Activated CD8-positive, alpha-beta memory T cell treated with anti-CD3 and anti-CD28 coated beads for 1 hour (primary cell): Measurements from ENCODE around the gene CIAO2B.
A peak's percentile ranks its signal among the peaks of the same experiment; 100 is the strongest.
"Not testable (repeated sequence)": the region's sequence is repeated elsewhere in the genome, so short reads cannot be mapped to it uniquely, and the experiment has no call there.

Experiments used
- DNase-seq, 2 donors: peaks; one replicate each; pipeline ENCODE4 v3.0.0-alpha.2; 2020; ENCODE audit warnings: low read depth in 1 of 2; ENCODE audit errors: extremely low read depth in 1 of 2

Gene CIAO2B

DNA sequence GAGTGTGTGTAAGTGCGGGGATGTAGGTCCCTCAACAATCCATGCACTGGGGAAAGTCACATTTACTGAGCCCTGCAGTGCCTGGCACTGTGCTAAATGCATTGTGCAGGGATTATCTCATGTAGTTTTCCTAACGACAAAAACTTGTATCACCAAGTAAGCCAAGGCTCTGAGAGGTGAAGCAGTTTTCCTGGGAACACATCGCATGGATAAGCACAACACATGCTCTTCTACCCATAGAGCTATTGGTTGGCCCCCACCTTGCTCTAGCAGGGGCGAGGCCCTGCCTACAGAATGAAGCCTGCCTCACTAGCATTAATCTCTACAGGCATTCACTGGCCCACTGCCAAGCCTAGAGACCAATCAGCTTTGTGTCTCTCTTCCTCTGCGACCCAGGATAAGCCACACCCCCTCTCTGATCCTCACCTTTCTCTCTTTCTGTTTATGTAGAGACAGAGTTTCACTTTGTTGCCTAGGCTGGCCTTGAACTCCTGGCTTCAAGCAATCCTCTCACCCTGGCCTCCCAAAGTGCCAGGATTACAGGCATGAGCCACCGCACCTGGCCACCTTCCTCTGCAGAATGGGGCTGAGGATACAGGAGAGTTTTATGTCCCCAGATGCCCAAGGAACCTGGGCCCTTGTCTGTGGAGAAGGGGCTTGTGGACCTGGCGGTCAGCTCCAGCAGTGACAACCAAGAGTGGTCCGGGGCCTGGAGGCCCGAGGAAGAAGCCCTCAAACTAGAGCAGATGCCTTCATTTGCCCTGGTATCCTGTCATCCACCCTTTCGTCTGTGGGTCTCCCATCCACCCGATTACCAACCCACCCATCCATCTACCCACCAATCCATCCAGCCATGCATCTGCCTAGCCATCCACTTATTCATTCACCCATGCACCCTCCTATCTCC is 28.3 kb downstream of the CIAO2B start:
- DNase-seq: no peak

DNA sequence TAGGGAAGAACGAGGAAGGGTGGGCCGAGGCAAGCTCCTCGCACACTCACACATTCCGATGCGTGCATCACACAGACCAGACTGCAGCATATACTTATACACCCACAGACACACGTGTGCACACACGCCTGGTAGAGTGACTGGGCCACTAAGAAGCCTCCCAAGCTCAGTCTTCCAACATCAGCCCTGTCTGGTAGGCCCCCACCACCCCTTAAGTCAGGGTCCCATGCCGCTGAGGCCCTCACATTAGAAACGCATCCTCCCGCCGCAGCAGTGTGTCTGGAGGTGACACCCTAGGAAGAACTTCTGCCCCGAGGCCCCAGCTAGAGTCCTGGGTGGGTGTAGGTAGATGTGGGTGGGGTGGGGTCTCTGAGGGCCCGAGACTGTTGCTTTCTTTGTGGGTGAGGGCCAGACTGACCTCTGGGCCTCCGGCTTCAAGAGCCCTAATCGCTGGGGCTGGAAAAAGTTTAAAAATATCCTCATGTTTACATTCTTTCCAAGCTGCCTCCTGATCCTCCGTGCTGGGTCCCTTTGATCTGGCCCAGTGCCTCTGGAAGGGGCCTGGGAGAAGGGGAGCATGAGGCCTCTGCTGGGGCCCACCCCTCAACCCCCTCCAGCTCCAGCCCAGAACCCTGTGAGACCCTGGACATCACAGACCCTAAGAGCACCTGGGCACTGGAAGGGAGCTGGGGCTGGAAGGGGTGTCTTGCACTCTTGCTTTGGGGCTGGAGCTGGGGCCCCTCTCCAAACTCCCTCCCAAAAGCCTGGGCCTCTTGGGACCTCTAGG is 29.2 kb downstream of the CIAO2B start:
- no peak for DNase-seq

DNA sequence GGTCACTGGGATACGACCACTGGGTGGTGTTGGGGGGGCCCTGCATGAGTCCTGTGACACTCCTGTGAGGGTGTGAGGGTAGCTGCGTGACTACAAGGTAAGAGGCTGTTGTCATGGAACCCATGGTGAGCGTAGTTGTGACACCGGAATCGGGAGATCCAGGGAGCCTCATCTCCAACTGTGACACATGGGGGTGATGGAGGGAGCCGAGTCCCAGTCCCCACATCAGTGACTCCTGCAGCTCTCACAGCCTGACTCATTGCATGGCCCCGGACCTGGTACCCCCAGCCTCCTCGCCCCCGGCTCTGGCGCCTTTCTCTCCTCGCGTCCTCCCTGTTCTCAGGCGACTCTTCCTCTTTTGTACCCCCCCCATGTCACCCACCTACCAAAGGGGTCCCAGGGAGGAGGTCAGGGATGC is 29.8 kb downstream of the CIAO2B start:
- no peak for DNase-seq

DNA sequence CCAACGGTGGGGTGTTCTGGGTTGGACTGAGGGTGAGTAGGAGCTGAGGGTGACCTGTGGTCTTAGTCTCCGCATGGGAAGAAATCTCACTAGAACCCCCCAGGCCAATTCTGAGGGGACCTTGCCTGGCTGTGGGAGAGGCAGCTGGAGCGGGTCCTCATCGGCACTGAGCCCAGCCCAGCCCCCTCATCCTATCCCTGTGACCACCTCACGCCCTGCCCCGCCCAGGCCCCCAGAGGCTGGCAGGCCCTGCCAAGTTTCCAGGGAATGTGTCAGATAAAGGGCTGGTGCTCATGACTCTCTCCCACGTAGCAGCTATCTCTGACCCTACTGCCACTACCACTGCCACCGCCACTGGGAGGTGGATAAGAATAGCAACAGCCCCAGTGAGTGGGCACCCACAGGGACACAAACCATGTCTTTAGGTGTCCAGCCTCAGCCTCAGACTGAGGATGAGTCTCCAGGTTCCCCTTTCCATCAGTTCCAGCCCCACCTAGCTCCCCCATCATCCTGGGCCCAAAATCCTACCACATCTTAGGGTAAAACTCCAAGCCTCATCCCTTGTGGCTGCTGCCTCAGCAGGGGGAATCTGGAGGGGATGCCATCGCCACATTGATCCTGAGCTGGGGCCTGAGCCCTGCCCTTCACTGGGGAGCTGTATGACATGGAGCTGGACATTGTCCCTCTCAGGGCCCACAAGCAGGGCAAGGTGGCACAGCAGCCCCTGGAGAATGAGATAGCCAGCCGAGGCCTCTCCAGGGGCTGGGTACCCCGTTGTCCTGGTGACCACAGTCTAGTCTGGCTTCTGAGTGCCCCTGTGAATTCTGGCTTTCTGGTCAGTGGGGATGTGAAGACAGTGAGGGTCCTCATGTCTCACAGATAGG is 30.4 kb downstream of the CIAO2B start:
- no peak for DNase-seq

DNA sequence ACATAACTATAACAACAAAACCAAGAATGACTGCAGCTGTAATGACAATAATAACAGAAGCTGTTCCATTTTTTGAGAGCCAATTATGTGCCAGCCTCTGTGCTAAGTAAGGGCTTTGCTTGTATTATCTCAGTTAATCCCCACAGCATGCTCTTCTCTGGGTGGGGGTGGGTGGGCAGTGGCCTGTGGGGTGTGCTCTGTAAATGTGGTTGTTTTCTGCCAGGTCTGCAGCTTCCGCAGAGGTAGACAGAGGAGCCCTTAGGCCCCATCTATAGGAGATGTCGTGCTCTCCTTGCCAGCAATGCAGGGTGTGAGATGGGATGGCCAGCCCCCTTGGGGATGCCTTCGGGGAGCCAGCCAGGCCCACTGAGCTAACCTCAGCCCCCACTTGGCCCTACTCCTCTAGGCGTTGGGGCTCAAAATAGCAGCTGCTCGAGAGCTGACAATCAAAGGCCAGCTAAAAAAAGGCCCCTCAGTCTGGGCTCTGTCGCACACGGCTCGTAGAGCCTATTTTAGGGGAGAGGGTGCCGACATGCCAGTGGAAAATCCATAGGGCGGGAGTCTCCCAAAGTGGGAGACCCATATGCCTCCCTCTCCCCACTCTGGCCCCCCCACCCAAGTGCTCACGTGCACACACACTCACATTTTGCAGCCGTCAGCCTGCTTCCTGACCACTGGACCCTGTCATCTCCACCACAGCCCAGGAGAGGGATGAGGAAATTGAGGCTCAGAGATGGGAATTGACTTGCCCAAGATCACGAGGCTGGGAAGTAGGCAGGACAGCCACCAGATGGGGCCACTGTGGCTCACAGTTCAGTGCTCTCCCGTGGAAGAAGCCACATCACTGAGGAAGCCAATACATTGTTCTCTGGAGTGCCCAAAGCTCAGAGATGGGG is 31.3 kb downstream of the CIAO2B start:
- no peak for DNase-seq

DNA sequence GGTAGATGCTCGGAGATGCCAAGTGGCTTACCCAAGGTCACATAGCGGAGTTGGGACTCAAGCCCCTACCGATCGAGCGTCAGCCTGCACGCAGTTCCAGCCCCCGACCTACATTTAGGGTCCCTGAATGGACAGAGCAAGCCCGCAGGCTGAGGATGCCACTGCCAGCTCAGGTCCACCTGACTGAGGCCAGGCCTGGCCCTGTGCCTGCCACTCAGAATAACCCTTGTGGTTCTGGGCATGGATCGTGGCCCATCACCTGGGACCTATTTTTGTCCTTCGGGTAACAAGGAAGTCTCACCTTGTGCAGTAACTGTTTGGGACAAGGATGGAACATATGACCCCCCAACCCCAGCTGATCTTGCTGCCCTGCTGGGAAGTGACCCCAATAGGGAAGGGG is 32.6 kb downstream of the CIAO2B start:
- DNase-seq: no peak

DNA sequence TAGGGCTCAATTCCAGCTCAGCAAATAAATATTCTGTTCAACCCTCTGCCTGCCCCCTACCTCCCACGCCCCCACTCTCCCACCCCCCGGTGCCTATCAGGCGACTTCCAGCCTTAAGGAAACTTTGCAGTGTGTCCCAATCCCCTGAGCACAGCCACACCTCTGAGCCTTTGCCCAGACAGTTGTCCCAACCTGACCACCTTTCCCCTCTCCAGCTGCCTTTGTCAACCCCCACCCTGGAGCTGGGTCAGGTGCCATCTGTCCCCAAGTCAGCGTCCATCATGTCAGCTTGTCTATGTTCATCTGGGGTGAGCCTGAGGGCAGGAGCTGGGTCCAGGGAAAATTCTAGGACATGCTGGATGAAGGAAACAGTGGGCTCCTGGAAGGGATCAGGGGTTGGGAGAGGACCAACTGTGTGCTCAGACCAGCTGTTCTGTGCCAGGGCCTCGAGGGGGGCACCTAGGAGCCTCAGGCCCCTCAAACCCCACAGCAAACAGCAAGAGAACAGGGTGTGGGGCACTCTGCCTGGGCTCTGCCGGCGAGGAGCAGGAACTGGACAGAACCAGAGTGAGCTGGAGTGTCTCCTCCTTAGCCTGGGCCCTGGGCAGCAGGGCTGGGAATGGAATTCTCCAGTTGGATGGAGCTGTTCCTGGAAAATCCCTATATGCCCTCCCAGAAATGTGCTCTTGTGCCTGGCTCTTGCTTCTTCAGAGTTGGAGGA is 33.3 kb downstream of the CIAO2B start:
- no peak for DNase-seq

DNA sequence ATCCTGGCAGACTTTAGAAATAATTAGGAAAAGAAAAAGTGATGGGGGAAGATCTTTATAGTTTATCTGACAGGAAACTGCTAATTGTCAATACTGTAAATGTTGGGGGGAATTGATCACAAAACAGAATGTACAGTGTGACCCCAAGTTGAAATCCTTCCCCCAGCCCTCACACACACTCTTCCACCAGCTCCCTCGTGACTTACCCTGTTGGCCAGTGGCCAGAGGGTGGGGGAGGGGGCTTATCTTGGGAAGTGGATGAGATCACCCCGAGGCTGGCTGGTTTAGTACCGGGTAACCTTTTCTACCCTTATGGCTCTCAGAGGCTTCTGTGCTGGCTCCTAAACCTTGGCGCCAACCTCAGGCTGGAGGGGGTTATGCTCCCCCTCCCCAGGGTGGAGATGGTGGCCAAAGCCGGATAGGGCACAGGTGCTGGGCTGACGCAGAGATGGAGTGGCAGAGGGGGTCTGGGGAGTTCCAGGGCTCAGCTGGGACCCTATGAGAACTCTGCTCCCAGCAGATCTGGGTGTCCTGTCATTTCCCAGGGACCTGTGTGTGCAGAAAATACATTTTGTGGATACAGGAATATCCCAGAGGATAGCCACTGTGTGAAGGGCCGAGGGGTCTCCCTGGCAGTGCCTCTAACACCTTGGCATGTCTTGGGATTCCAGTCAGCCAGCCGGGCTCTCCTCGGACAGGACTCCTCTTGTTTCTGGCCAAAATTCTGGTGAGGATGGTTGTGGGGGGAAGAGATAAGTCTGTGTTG is 34.1 kb downstream of the CIAO2B start:
- DNase-seq: no peak

DNA sequence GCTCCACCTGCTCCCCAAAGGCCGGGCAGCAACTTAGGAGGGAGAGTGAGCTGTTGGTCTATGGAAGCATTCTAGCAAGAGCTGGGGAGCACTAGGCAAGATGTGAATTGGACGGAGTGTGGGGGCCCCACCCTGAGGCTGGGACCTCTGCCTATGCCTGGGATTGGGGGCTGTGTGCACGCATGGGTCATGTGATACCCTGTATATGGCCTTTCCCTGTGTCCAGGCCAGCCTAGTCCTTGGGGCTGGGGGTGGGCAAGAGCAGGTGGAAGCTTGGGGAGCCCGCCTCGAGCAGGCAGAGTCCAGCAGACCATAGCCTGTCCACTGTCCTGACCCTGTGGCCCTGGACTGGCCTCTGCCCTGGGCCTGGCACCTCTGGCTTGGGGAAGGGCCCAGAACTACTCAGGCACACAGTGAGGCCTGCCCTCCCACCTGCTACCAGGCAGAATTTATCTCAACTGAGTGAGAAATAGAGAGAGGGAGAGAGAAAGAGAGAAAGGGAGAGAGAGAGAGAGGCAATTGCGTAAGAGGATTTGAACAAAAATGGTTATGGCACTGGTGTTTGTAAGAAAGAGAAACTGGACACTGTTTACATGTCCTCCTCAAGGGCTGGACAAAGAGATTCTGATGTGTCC is 34.8 kb downstream of the CIAO2B start:
- DNase-seq: no peak

DNA sequence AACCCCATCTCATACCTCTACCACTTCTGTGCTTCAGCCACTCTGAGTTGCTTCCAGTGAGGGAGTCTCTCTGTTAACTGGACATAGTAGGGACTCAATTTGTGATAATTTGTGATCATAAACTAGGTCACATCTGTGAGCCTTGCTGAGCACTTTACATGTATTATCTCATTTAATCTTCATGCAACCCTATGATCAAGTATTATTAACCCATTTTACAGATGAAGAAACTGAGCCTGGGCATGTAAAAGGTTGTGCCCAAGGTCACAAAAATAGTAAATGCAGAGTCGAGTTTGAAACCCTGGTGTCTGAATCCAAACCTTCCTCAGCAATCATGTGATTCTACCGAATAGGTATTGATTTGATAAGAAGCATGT is 35.3 kb downstream of the CIAO2B start:
- DNase-seq: no peak

DNA sequence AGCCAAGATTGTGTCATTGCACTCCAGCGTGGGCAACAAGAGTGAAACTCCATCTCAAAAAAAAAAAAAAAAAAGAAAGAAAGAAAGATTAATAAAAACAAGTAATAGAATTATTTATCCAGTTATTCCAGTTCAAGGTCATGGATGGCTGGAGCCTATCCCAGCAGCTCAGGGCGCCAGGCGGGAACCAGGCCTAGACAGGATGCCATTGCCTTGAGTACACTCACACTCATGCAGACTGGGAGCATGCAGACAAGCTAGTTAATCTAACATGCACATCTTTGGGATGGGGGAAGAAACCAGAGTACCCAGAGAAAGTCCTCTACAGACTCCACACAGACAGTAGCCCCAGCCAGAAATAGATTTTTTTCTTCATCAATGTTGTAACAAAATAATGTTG is 36.0 kb downstream of the CIAO2B start:
- DNase-seq: no peak

DNA sequence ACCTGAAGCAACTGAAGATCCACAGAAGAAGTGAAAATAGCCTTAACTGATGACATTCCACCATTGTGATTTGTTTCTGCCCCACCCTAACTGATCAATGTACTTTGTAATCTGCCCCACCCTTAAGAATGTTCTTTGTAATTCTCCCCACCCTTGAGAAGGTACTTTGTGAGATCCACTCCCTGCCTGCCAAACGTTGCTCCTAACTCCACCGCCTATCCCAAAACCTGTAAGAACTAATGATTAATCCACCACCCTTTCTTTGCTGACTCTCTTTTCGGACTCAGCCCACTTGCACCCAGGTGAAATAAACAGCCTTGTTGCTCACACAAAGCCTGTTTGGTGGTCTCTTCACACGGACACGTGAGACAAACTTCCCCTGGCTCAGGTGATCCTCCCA is 37.5 kb downstream of the CIAO2B start:
- DNase-seq: not testable (repeated sequence)

DNA sequence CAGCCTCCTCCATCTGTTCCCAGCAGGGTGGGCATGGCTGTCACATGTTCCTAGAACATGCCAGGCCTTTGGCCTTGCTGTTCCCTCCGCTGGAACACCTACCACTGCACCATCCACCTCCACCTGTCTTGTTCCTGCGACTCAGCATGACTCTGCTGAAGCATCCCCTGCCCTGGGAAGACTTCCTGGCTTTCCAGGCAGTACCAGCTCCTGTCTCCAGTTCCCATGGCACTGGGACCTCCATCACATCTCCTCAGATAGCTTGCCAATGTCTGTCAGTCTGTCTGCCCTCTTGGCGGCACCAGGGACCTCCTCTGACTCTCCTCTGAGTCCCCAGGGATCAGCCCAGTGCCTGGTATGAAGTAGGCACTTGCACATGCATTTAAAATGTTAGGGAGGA is 38.2 kb downstream of the CIAO2B start:
- no peak for DNase-seq

DNA sequence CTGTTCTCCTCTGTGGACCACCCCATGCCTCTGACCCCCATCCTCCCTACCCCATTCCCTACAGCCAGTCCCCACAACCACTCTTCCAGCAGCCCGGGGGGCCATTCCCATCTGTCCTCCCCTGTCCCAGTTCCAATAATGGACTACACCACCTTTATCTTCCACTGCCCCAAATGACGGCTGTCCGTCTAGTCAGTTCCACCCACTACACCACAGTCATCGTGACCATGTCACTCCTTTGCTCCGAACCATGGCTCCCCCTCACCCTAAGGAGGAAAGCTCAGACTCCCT is 38.6 kb downstream of the CIAO2B start:
- DNase-seq: no peak

DNA sequence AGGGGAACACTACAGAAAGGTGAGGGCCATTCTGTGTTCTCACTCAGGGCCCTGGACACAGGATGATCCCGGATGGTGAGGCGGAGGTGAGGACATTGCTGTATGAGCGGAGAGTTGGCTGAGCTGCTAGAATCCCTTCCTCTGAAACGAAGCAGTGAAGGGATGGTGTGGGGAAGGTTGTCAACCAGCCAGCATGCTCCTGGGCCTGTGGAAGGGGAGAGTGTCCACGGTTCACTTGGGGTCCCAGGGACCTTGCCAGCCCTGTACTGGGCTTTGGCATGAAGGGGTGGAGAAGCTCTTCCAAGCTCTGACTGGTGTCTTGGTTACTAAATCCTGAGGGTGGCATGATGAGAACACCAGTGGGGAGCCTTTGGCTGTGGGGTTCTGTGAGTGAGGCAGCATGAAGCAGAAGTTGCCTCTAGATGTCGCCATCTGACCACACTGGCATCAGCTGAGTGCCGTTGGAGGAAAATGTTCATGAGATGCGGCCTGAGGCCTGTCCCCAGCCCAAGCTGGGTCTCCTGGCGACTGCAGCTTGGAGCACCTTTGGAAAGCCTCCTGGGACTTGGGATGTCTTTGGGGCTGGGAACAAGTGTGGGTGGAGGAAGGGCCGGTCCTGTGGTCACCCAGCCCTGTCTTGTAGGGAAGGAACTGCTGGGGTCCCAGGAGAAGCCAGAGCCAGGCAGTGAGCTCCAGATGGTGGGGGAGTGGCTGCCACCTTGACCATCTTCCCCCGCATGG is 39.1 kb downstream of the CIAO2B start:
- DNase-seq: peak in 1 of 2 donors; percentile 27

DNA sequence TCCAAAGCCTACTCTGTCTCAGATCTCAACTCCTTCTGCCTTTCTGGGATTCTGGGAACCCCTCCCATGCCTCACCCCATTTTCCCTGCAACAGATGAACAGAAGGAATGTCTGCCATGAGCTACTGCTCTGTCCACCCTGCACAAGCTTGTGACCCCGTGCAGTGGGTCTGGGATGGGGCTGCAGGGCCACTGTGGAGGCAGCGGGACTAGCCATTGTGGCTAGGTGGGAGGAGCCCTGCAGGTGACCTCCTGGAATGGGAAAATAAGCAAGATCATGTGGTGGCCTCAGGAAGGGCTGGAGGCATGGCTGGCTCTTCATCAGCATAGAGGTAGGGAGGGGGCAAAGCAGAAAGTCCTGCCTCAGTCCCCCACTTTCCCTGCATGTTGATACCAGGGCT is 40.1 kb downstream of the CIAO2B start:
- no peak for DNase-seq

DNA sequence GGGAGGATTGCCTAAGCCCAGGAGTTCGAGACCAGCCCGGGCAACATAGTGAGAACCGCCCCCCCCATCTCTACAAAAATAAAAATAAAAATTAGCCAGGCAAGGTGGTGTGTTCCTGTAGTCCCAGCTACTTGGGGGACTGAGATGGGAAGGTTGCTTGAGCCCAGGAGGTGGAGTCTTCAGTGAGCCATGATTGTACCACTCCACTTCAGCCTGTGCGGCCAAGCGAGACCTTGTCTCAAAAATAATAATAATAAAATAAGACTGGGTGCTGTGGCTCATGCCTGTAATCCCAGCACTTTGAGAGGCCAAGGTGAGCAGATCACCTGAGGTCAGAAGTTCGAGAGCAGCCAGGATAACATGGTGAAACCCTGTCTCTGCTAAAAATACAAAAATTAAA is 42.4 kb downstream of the CIAO2B start:
- DNase-seq: no peak

DNA sequence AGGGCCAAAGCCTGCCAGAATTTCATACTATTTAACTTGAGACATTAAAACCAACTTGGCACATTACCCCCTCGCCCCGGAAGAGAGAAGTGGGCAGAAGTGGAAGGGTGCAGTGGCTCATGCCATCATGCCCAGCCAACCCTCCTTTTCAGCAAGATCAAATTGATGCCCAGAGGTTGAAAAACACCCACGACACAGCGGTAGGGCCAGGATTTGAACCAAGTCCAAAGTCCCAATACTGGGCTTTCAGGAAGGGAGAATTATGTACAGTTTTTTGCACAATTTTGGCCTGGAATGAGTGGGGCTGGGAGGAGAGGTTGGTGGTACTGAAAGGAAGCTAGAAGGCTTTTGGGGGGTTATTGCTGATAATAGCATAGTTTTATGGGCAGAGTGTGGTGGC is 42.8 kb downstream of the CIAO2B start:
- DNase-seq: no peak
